Measurements from ENCODE around the gene MAPK9. TPM values are rescaled to one million over a fixed set of nuclear protein-coding genes. Genes with fewer than 3 reads are reported as not detected.

MAPK9 gene
- total RNA-seq, 4 donors from 2014 or later = 48.1 to 70.0 (median 54.2) TPM

DNA sequence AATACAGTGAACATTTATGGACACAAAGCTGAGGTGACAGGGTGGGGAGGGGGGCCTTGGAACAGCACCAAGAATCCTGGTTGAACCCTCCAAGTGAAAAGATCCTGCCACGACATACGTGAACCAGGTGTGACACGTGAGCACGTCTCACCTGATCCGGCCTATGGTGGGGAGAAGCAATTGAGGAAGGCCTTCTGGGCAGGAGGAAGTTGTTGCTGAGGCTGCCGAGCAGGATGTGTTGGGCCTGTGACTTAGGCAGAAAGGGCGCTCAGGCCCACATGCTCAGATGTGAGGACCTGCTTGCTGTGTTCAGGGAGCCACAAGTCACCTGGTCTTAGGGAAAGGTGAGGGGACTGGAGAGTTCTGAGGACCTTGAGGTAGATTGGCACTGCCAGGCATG is 2.5 kb upstream of the MAPK9 start:
- 83 to 89% methylated on average over 7 of the region's 7 CpGs for WGBS, 2 donors
- H3K36me3 ChIP-seq = no peaks in the 10 kb centered on the region
- no peaks in the 10 kb centered on the region for H3K9me3 ChIP-seq
- H3K4me1 ChIP-seq = peaks cover 22 to 25% of the 10 kb centered on the region in 2 donors
- no peak overlapping the region for H3K27ac ChIP-seq
- TF ChIP-seq POLR2A (IDR thresholded peaks at IDR 0.05) = no peak
- TF ChIP-seq, protein P1, sequence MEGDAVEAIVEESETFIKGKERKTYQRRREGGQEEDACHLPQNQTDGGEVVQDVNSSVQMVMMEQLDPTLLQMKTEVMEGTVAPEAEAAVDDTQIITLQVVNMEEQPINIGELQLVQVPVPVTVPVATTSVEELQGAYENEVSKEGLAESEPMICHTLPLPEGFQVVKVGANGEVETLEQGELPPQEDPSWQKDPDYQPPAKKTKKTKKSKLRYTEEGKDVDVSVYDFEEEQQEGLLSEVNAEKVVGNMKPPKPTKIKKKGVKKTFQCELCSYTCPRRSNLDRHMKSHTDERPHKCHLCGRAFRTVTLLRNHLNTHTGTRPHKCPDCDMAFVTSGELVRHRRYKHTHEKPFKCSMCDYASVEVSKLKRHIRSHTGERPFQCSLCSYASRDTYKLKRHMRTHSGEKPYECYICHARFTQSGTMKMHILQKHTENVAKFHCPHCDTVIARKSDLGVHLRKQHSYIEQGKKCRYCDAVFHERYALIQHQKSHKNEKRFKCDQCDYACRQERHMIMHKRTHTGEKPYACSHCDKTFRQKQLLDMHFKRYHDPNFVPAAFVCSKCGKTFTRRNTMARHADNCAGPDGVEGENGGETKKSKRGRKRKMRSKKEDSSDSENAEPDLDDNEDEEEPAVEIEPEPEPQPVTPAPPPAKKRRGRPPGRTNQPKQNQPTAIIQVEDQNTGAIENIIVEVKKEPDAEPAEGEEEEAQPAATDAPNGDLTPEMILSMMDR (IDR thresholded peaks at IDR 0.05) = no peak
- DNase-seq = no peak
- intact Hi-C loops (cut with DNase I) = loop anchor here (2.0 kb wide), 1 partner anchor 176 kb away; no protein-coding TSS in a partner anchor
- no peaks in the 10 kb centered on the region for H3K27me3 ChIP-seq
- H3K4me3 ChIP-seq (replicated peaks in 1 of 3) = no peak overlapping the region

DNA sequence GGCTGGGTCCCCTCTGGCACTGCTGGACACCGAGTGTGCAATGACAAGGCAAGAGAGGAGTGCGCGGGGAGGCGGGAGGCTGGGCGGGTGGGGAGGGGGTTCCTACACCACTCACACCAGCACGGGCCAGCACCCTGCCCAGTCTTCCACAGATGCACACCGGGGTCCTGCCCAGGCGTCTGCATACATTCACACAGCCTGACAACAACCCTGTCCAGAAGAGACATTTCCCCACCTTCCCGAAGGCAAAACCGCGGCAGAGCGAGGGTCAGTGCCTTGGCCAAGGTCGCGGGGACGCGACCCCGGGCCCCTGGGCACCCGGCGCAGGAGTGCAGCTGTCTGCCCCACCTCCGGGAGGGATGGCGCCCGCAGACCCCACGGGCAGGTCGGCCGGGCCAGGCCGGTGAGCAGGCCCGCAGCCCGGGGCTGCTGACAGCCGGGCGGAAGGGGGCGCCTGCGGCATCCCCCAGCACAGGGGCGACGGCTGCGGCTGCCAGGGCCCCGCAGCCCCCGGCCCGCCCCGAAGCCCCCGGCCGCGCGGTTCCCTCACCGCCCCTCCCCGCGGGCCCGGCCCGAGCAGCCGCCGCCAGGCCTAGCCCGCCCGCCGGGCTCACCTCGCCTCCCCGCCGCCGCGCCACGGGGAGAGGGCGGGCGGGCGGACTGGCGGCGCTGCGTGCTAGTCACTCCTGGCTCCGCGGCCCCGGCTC is 496 bp downstream of the MAPK9 start:
- Histone ChIP-seq H3K9me3 (no peaks in the 10 kb centered on the region), H3K27me3 (no peaks in the 10 kb centered on the region), H3K4me3 (replicated peaks in 1 of 3) (peak overlapping the region in 2 of 3 donors; percentile 59 to 85), H3K27ac (peak overlapping the region in 2 of 3 donors; percentile 10 to 28), H3K36me3 (no peaks in the 10 kb centered on the region), H3K4me1 (peaks cover 22 to 28% of the 10 kb centered on the region in 2 donors)
- DNase-seq = peak; percentile 10 to 21
- 0% methylated on average over 1 of the region's 68 CpGs for WGBS, 2 donors
- TF ChIP-seq POLR2A (IDR thresholded peaks at IDR 0.05) = no peak
- TF ChIP-seq, protein P1 (IDR thresholded peaks at IDR 0.05) = peak in 2 of 6 experiments; percentile 2 to 21
- intact Hi-C loops (cut with DNase I) = no loop called here

DNA sequence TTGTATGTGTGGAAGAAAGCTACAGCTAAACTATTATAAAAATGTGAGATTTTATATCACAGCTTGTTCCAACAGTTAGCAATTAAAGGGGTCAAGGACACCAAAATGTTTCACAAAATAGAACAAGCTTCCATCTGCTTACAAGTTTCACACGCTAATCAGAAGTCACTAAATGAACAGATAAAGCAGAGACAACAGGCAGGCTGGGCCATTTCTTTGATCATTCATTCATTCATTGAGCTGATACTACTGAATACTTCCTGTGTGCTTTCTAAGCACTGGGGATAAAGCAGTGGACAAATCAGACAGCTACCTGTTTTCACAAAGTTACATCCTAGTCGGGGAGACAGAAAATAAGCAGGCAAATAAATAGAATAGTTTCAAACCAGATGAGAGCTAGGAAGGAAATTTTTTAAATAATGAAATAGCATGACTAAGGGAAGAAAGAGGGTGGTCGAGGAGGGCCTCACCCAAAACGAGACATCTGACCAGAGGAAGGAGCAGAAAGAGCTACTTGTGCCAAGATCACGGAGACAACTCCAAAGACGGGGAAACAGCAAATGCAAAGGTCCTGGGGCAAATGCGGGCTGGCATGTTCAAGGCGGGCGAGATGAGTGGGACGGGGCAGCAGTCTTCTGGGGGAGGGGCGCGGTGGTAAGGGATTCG is 1.2 kb downstream of the MAPK9 start:
- Histone ChIP-seq H3K36me3 (no peaks in the 10 kb centered on the region), H3K4me1 (peaks cover 22 to 28% of the 10 kb centered on the region in 2 donors), H3K27me3 (no peaks in the 10 kb centered on the region), H3K4me3 (replicated peaks in 1 of 3) (peak overlapping the region in 1 of 3 donors; percentile 85), H3K9me3 (no peaks in the 10 kb centered on the region), H3K27ac (no peak overlapping the region)
- no peak for TF ChIP-seq POLR2A (IDR thresholded peaks at IDR 0.05)
- TF ChIP-seq, protein P1 (IDR thresholded peaks at IDR 0.05) = no peak
- DNase-seq = no peak
- intact Hi-C loops (cut with DNase I) = no loop called here
- 18 to 22% methylated on average over 13 of the region's 13 CpGs for WGBS, 2 donors

DNA sequence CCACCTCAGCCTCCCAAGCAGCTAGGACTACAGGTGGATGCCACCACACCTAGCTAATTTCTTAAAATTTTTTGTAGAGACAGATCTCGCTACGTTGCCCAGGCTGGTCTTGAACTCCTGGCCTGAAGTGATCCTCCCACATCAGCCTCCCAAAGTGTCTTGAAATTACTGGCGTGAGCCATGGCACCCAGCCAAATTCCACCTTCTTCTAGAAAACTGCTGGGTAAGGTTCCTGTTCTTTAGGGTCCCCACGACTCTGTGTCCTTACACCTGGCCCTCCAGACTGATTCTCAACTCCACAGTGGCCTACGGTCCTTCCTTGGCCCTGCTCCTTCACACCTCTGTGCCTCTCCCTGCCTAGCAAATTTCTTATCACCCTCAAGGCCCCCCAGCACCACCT is 1.9 kb downstream of the MAPK9 start:
- no peaks in the 10 kb centered on the region for H3K27me3 ChIP-seq
- H3K9me3 ChIP-seq = no peaks in the 10 kb centered on the region
- no peak overlapping the region for H3K27ac ChIP-seq
- WGBS, 2 donors = 85 to 89% methylated on average over 5 of the region's 5 CpGs
- TF ChIP-seq, protein P1 (IDR thresholded peaks at IDR 0.05) = no peak
- TF ChIP-seq POLR2A (IDR thresholded peaks at IDR 0.05) = no peak
- no peaks in the 10 kb centered on the region for H3K36me3 ChIP-seq
- intact Hi-C loops (cut with DNase I) = no loop called here
- H3K4me3 ChIP-seq (replicated peaks in 1 of 3) = no peak overlapping the region
- no peak for DNase-seq
- peaks cover 22 to 28% of the 10 kb centered on the region in 2 donors for H3K4me1 ChIP-seq

DNA sequence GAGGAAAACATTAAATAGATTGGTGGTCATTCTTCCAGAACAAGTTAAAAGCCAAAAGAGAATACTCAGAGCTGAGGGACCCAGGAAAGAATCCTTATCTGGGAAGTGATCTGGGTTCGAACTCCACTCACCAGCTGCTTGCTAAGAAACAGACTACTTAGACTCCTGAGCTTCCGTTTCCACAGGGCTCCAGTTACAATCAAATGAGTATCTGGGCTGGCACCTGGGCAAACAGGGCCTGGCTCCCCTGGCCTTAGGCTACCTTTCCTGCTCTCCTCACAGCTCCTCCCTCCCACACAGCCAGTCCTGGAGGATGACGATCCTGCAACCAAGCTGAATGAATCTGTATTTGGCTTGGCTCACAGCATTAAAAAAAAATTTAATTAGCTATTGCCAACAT is 2.5 kb downstream of the MAPK9 start:
- intact Hi-C loops (cut with DNase I) = no loop called here
- H3K4me3 ChIP-seq (replicated peaks in 1 of 3) = no peak overlapping the region
- H3K27ac ChIP-seq = no peak overlapping the region
- peaks cover 22 to 28% of the 10 kb centered on the region in 2 donors for H3K4me1 ChIP-seq
- DNase-seq = no peak
- H3K9me3 ChIP-seq = no peaks in the 10 kb centered on the region
- no peaks in the 10 kb centered on the region for H3K27me3 ChIP-seq
- no peak for TF ChIP-seq POLR2A (IDR thresholded peaks at IDR 0.05)
- TF ChIP-seq, protein P1 (IDR thresholded peaks at IDR 0.05) = no peak
- WGBS, 2 donors = 50 to 67% methylated on average over 3 of the region's 3 CpGs
- no peaks in the 10 kb centered on the region for H3K36me3 ChIP-seq

Data from thyroid gland (tissue), 4 donors.